ENCODE results near the gene ITPR1. TPM values are rescaled to one million over a fixed set of nuclear protein-coding genes. Genes with fewer than 3 reads are reported as not detected.

Gene ITPR1
- total and polyA plus RNA-seq, 11 donors, result 8.9 to 55.8 (median 19.9) TPM

DNA sequence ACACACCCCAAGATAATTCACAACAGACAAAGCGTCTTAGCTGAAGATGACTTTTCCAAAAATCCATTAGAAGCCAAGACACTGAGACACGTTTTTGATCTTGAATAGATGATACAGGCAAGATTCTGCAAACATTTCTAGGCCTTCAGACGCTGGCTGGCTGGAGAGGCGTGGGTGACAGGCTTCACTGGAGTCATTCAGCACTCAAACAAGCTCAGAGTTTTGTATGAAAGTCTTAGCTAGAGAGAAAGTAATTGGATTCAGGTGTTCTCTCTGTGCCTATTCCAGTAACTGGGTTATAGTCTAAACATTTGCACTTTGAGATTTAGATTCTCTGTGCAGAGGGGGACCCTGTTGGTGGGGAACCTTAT, 338.4 kb downstream of the ITPR1 start:
- Histone ChIP-seq H3K27me3 (no peaks in the 10 kb centered on the region), H3K27ac (peak overlapping the region; percentile 16 to 92 (median 68)), H3K4me3 (peak overlapping the region in 3 of 12 donors; percentile 1 to 15 (median 10)), H3K4me1 (peaks cover 0 to 83% (median 26%) of the 10 kb centered on the region in 12 donors), H3K36me3 (peaks cover 0 to 11% (median 4%) of the 10 kb centered on the region in 9 donors), H3K9me3 (no peaks in the 10 kb centered on the region)
- intact Hi-C loops (cut with DNase I), result no loop called here
- DNase-seq (no peak), ATAC-seq (peak in 3 of 4 donors; percentile 1 to 10 (median 5))
- 38 to 49% (median 43%) methylated on average over 4 of the region's 4 CpGs for WGBS, 4 donors
- TF ChIP-seq POLR2A (IDR thresholded peaks at IDR 0.05), result no peak
- TF ChIP-seq, protein P1, sequence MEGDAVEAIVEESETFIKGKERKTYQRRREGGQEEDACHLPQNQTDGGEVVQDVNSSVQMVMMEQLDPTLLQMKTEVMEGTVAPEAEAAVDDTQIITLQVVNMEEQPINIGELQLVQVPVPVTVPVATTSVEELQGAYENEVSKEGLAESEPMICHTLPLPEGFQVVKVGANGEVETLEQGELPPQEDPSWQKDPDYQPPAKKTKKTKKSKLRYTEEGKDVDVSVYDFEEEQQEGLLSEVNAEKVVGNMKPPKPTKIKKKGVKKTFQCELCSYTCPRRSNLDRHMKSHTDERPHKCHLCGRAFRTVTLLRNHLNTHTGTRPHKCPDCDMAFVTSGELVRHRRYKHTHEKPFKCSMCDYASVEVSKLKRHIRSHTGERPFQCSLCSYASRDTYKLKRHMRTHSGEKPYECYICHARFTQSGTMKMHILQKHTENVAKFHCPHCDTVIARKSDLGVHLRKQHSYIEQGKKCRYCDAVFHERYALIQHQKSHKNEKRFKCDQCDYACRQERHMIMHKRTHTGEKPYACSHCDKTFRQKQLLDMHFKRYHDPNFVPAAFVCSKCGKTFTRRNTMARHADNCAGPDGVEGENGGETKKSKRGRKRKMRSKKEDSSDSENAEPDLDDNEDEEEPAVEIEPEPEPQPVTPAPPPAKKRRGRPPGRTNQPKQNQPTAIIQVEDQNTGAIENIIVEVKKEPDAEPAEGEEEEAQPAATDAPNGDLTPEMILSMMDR (IDR thresholded peaks at IDR 0.05), result no peak

DNA sequence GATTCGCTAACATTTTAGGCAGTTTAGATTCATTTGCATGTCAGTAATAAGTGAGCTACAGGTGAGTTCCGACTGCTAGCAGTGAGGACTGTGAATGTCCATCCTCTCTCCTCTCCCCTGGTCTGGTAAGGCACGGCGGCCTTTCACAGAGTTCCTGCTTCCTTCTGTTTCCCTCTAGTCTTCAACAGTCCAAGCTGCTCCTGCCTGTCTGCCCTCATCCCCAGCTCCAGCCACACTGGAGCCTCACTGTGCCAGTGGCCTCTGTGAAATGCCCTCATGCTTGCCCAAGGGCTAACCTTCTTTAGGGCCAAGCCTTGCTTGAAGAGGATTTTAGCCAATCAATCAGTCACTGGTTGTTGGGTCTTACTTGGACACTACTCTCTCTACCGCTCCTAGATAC, 340.3 kb downstream of the ITPR1 start:
- no peak for DNase-seq
- intact Hi-C loops (cut with DNase I), result no loop called here
- WGBS, 4 donors, result 89 to 96% (median 93%) methylated on average over 5 of the region's 5 CpGs
- H3K36me3 ChIP-seq, result peaks cover 0 to 30% (median 21%) of the 10 kb centered on the region in 9 donors
- H3K27me3 ChIP-seq, result no peaks in the 10 kb centered on the region
- H3K4me3 ChIP-seq, result no peak overlapping the region
- no peaks in the 10 kb centered on the region for H3K9me3 ChIP-seq
- H3K27ac ChIP-seq, result peak overlapping the region in 1 of 12 donors; percentile 62
- TF ChIP-seq, protein P1 (IDR thresholded peaks at IDR 0.05), result no peak
- no peak for TF ChIP-seq POLR2A (IDR thresholded peaks at IDR 0.05)
- ATAC-seq, result no peak
- peaks cover 0 to 64% (median 12%) of the 10 kb centered on the region in 12 donors for H3K4me1 ChIP-seq

DNA sequence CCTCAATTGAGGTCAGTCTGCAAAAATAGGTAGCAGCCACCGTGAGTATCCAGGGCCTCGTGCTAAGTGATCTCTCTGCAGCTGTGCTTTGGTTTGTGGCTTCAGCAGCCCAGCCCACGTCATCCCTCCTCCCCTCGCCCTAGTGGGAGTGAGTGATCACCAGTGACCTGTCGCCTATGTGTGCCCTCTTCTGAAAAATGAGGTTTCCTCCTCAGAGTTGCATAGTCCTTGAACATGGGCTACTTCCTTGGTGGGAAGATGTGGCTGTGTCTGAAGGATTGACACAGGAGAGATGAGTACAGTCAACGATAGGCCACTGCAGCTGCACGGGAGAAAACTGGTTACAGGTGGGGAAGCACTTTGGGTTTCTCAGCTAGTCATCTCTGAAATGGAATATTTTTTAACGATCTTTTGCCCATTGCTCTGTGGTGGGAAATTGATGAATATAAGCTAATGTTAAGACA, 341.3 kb downstream of the ITPR1 start:
- Histone ChIP-seq H3K36me3 (peaks cover 0 to 36% (median 23%) of the 10 kb centered on the region in 9 donors), H3K4me3 (no peak overlapping the region), H3K9me3 (no peaks in the 10 kb centered on the region), H3K27ac (peak overlapping the region in 1 of 12 donors; percentile 62), H3K27me3 (no peaks in the 10 kb centered on the region), H3K4me1 (peaks cover 0 to 55% (median 11%) of the 10 kb centered on the region in 12 donors)
- intact Hi-C loops (cut with DNase I), result no loop called here
- no peak for TF ChIP-seq POLR2A (IDR thresholded peaks at IDR 0.05)
- TF ChIP-seq, protein P1 (IDR thresholded peaks at IDR 0.05), result no peak
- WGBS, 4 donors, result 84 to 90% (median 89%) methylated on average over 8 of the region's 8 CpGs
- DNase-seq (no peak), ATAC-seq (no peak)

DNA sequence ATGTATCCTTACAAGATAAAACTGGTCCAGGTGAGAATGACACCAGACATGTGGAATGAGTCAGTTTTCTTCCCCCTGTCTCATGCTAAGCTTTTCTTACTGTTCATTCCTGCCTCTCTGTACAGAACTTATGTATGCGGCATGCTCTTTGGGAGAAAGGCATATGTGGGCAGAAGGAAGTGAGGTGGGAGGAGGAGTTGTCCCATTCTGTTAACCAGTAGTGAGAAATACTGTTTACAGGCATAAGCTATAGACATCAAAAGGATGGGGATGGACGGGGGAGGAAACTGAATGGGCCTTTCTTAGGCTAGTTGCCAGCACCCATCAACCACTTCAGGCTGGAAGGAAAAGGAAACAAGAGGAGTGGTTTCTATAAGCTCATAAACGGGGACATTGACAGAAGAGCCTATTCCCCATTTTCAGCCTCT, 342.5 kb downstream of the ITPR1 start:
- intact Hi-C loops (cut with DNase I), result no loop called here
- H3K36me3 ChIP-seq, result peaks cover 0 to 36% (median 23%) of the 10 kb centered on the region in 9 donors
- DNase-seq (no peak), ATAC-seq (no peak)
- TF ChIP-seq POLR2A (IDR thresholded peaks at IDR 0.05), result no peak
- TF ChIP-seq, protein P1 (IDR thresholded peaks at IDR 0.05), result no peak
- H3K4me3 ChIP-seq, result no peak overlapping the region
- H3K9me3 ChIP-seq, result no peaks in the 10 kb centered on the region
- H3K4me1 ChIP-seq, result peaks cover 0 to 45% (median 7%) of the 10 kb centered on the region in 12 donors
- no peak overlapping the region for H3K27ac ChIP-seq
- H3K27me3 ChIP-seq, result no peaks in the 10 kb centered on the region
- WGBS, 4 donors, result 38 to 60% (median 56%) methylated on average over 3 of the region's 3 CpGs

All from heart left ventricle (tissue), 16 donors.